Esophagus squamous epithelium (tissue), 5 donors: ENCODE measurements around the gene UGT8. TPM values are rescaled to one million over a fixed set of nuclear protein-coding genes. Genes with fewer than 3 reads are reported as not detected.
A peak's percentile ranks its signal among the peaks of the same experiment; 100 is the strongest.

Experiments used
- DNase-seq: peaks from one replicate; lab custom pipeline; 2025; lab: John Stamatoyannopoulos, UW
- H3K27ac ChIP-seq, 4 donors: fragments of 200-600 bp; sonication (generic); one replicate each; pipeline ENCODE4 v1.5.1; 2016 to 2019; ENCODE audit warnings: mild to moderate bottlenecking in 1 of 4
- H3K27me3 ChIP-seq, 4 donors: fragments of 200-600 bp; sonication (generic); 1 replicate in 3 of 4; 2 replicates in 1 of 4; pipeline versions ENCODE4 v1.5.1 to v1.6.0; 2017 to 2021; ENCODE audit warnings: antibody characterized with exemption in 1 of 4
- H3K36me3 ChIP-seq, 3 donors: fragments of 200-600 bp; sonication (generic); one replicate each; pipeline ENCODE4 v1.5.1; 2016 to 2019
- H3K4me1 ChIP-seq, 3 donors: fragments of 200-600 bp; sonication (generic); one replicate each; pipeline ENCODE4 v1.5.1; 2017 to 2019
- H3K4me3 ChIP-seq, 4 donors: fragments of 200-600 bp; sonication (generic); 1 replicate in 3 of 4; 2 replicates in 1 of 4; pipeline ENCODE4 v1.5.1; 2016 to 2019; ENCODE audit warnings: mild to moderate bottlenecking in 2 of 4, moderate library complexity in 1 of 4
- H3K9me3 ChIP-seq, 3 donors: fragments of 200-600 bp; sonication (generic); one replicate each; pipeline ENCODE4 v1.5.1; 2016 to 2019
- CTCF ChIP-seq, 6 experiments: fragments of 450-650 bp in 4 of 6; fragments of 200-600 bp in 2 of 6; sonication (generic) in 2 of 6; IDR thresholded peaks; one replicate each; pipeline ENCODE4 v1.5.1; 2016 to 2019; ENCODE audit warnings: antibody characterized with exemption in 6 of 6, mild to moderate bottlenecking in 4 of 6, moderate library complexity in 4 of 6
- POLR2A ChIP-seq, 4 donors: fragments of 450-650 bp; IDR thresholded peaks; one replicate each; pipeline ENCODE4 v1.6.1; 2017; ENCODE audit warnings: antibody characterized with exemption in 4 of 4, mild to moderate bottlenecking in 4 of 4, moderate library complexity in 3 of 4
- WGBS, 2 donors: methylation state at CpG; one replicate each; pipeline ENCODE4 v1.1.5; 2018; 5-methylcytosine and 5-hydroxymethylcytosine counted together
- intact Hi-C: fragments of 100-400 bp; cut with DNase I; formaldehyde crosslinking; loops from one replicate; pipeline ENCODE4 v1.15.0; 2022
- total RNA-seq, 4 donors: library from RNA; depleted of rRNA; stranded (reverse); fragments of >200 nt; gene quantifications; one replicate each; pipeline ENCODE4 v1.1.0, GENCODE V29; 2016
- donor health status: DM: yes; HTN: yes; CAD: no.

The UGT8 gene, protein sequence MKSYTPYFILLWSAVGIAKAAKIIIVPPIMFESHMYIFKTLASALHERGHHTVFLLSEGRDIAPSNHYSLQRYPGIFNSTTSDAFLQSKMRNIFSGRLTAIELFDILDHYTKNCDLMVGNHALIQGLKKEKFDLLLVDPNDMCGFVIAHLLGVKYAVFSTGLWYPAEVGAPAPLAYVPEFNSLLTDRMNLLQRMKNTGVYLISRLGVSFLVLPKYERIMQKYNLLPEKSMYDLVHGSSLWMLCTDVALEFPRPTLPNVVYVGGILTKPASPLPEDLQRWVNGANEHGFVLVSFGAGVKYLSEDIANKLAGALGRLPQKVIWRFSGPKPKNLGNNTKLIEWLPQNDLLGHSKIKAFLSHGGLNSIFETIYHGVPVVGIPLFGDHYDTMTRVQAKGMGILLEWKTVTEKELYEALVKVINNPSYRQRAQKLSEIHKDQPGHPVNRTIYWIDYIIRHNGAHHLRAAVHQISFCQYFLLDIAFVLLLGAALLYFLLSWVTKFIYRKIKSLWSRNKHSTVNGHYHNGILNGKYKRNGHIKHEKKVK
- total RNA-seq = 1 to 10 TPM; 1.2 to 3.9 (median 2.1) TPM

GRCh38 chr4:114598191-114599121 lies at the start of gene UGT8:
Gene UGT8, plus strand, starts transcription at chr4:114598807. Its CDS starts 24,074 bp downstream, at chr4:114622881.
- H3K27me3 ChIP-seq = peaks cover 0 to 65% (median 0%) of the 10 kb centered on the region in 4 donors
- no peaks in the 10 kb centered on the region for H3K36me3 ChIP-seq
- WGBS, 2 donors = 3 to 4% methylated on average over 10 to 30 of the region's 84 CpGs
- H3K27ac ChIP-seq = peak within 1 kb of the TSS in 1 of 4 donors; percentile 17
- peak within 1 kb of the TSS; percentile 36 to 69 (median 54) for H3K4me3 ChIP-seq
- TF ChIP-seq CTCF (IDR thresholded peaks at IDR 0.05) = no peak
- TF ChIP-seq POLR2A (IDR thresholded peaks at IDR 0.05) = peak in 1 of 4 donors; percentile 14
- peak; percentile 0 for DNase-seq
- no peaks in the 10 kb centered on the region for H3K9me3 ChIP-seq
- intact Hi-C loops = no loop called here
- H3K4me1 ChIP-seq = peaks cover 12 to 26% (median 18%) of the 10 kb centered on the region in 3 donors

DNA sequence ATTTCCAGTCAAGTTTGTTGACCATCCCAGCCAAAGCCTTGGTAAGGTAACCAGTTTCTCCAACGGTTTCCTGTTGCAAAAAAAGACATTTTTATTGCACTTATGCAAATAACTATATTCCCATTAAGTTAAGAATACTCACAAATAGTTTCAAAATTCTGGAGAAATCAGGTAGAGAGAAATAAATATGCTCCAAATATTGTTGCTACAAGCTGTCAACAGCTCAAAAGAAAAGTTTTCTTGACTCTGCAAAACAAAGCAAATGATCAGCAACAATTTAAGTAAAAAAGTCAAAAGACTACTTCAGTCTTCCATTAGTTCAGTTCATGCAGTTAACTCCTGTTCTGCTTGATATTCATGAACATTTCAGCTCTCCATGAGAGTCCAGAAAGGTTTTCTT lies 49.0 kb upstream of the UGT8 start:
- no peaks in the 10 kb centered on the region for H3K36me3 ChIP-seq
- no peaks in the 10 kb centered on the region for H3K4me1 ChIP-seq
- 30 to 42% methylated on average over 1 of the region's 1 CpG for WGBS, 2 donors
- DNase-seq = no peak
- no peak overlapping the region for H3K4me3 ChIP-seq
- no peak overlapping the region for H3K27ac ChIP-seq
- intact Hi-C loops = no loop called here
- H3K9me3 ChIP-seq = no peaks in the 10 kb centered on the region
- H3K27me3 ChIP-seq = no peaks in the 10 kb centered on the region
- TF ChIP-seq POLR2A (IDR thresholded peaks at IDR 0.05) (no peak), CTCF (IDR thresholded peaks at IDR 0.05) (no peak)

DNA sequence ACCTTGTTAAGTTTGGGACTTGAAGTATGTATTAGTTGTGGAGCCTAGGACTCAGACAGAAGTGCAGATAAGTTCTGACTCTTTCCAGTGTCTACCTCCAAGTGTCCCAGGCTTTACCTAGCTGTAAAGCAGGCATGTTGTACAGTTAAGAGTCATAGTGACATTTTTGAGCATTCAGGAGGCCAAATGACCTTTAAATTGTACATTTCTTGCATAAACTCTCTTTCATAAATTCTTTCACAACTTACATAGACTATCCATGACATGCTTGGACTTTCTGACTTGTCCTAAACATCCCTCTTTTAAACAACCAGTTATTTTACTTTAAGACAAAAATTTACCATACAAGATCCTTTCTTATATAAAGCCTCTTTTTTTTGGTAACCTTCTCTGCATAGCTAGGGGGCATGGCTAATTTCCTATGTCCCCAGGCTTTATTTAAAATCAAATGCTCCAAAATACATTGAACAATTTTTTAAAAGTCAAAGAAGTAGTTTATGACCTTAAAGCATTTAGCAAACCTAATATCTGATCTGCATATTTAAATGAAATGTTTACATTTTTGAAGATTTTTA lies 40.1 kb upstream of the UGT8 start:
- no peaks in the 10 kb centered on the region for H3K36me3 ChIP-seq
- H3K4me3 ChIP-seq = no peak overlapping the region
- intact Hi-C loops = no loop called here
- H3K27ac ChIP-seq = no peak overlapping the region
- no peaks in the 10 kb centered on the region for H3K27me3 ChIP-seq
- no peaks in the 10 kb centered on the region for H3K4me1 ChIP-seq
- DNase-seq = no peak
- no peak for TF ChIP-seq POLR2A (IDR thresholded peaks at IDR 0.05)
- TF ChIP-seq CTCF (IDR thresholded peaks at IDR 0.05) = no peak
- peaks cover 0 to 15% (median 0%) of the 10 kb centered on the region in 3 donors for H3K9me3 ChIP-seq

DNA sequence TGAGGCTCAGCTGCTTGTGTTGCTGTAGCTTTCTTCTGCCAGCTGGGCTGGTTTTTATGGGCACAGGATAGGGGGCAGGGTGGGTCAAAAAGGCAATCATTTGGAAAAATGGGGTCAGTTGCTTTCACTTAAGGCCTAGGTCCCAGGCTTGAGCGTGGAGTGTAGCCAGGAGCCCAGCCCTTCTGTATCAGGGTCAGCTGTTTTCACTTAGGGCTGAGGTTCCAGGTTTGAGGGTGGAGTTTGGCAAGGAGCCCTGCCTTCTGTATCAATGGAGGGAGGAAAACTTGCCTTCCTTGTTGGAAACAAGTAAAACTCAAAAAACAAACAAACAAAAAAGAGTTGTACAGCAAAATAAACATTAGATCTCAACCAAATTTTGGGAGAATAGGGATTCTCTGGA lies 37.0 kb upstream of the UGT8 start:
- no peaks in the 10 kb centered on the region for H3K36me3 ChIP-seq
- no peak overlapping the region for H3K4me3 ChIP-seq
- peaks cover 0 to 15% (median 0%) of the 10 kb centered on the region in 3 donors for H3K9me3 ChIP-seq
- WGBS, 2 donors = 44 to 75% methylated on average over 1 of the region's 1 CpG
- intact Hi-C loops = no loop called here
- H3K27me3 ChIP-seq = no peaks in the 10 kb centered on the region
- DNase-seq = no peak
- no peak overlapping the region for H3K27ac ChIP-seq
- no peaks in the 10 kb centered on the region for H3K4me1 ChIP-seq
- no peak for TF ChIP-seq CTCF (IDR thresholded peaks at IDR 0.05)
- TF ChIP-seq POLR2A (IDR thresholded peaks at IDR 0.05) = no peak
